DND-41 (cell line): Measurements from ENCODE around the gene ZNF174.

Source experiments
- EZH2 ChIP-seq: IDR thresholded peaks from 3 replicates; pipeline ENCODE4 v1.6.1; 2012; ENCODE audit warnings: borderline replicate concordance, low read depth, mild to moderate bottlenecking, moderate library complexity, low read length, inconsistent platforms; ENCODE audit not compliant: severe bottlenecking
- TF ChIP-seq, protein P1 (sequence below): IDR thresholded peaks from 2 replicates; pipeline ENCODE4 v1.5.1; 2012; ENCODE audit warnings: borderline replicate concordance, low read length, moderate library complexity, mild to moderate bottlenecking; ENCODE audit not compliant: poor library complexity, severe bottlenecking; ENCODE audit errors: extremely low read depth

DNA sequence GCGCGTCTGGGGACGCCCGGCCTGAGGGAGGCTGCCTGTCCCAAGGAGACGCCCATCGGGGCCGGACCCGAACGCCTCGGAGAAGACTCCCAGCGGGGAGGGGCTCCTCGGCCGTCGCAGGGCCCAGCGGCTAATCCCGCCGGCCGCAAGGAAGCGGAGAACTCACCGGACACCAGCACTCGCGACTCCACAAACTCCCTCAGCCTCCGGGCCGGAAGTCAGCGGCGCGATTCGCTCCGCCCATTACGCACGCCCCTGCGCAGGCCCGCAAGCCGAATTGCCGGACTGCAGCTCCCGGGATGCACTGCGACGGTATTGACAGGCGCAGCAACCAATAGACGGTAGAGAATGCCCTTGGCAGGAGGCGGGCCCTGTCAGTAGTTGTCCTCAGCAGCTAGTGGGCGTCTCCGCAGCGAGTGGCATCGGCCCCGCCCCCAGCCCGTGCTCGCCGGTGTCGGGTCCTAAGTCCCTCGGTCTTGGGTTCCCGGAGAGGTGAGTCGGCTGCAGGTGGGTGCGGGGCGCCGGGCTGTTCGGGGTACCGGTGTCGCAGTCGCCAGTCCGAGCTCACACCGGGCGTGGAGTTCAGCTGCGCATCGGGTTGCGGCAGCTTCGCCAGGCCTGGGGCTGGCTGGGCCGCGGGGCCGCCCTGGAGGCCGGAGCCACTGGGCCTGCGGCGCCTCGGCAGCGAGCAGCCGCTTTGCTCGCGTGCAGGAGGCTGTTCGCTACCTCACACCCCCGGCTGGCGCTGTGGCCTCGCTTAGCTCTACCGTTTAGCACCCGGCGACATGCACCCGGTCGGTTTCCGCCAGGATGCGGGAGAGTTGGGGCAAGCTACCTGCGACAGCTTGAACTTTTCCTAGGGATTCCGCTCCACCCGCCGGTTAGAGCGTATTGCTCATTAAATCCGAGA is at the start of gene ZNF174, which contains the start of gene ZSCAN32:
- TF ChIP-seq, protein P1, sequence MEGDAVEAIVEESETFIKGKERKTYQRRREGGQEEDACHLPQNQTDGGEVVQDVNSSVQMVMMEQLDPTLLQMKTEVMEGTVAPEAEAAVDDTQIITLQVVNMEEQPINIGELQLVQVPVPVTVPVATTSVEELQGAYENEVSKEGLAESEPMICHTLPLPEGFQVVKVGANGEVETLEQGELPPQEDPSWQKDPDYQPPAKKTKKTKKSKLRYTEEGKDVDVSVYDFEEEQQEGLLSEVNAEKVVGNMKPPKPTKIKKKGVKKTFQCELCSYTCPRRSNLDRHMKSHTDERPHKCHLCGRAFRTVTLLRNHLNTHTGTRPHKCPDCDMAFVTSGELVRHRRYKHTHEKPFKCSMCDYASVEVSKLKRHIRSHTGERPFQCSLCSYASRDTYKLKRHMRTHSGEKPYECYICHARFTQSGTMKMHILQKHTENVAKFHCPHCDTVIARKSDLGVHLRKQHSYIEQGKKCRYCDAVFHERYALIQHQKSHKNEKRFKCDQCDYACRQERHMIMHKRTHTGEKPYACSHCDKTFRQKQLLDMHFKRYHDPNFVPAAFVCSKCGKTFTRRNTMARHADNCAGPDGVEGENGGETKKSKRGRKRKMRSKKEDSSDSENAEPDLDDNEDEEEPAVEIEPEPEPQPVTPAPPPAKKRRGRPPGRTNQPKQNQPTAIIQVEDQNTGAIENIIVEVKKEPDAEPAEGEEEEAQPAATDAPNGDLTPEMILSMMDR = no peak
- no peak for TF ChIP-seq EZH2
